ENCODE data around the gene CSNK1A1L.

GRCh38 chr13:37097076-37097475 is 8.4 kb downstream of the CSNK1A1L start:
- TF ChIP-seq CTCF (IDR thresholded peaks at IDR 0.05) (no peak), POLR2A (IDR thresholded peaks at IDR 0.05) (no peak)

Data from thyroid gland (tissue), 4 donors.